ENCODE data around the gene LSP1. TPM values are rescaled to one million over a fixed set of nuclear protein-coding genes. Genes with fewer than 3 reads are reported as not detected.

Gene LSP1
- total and polyA plus RNA-seq, 2 of the 13 experiments (the other 11 are each of a cell fraction or from before 2014, with no cell fraction given), result 0.59 to 1.00 TPM

DNA sequence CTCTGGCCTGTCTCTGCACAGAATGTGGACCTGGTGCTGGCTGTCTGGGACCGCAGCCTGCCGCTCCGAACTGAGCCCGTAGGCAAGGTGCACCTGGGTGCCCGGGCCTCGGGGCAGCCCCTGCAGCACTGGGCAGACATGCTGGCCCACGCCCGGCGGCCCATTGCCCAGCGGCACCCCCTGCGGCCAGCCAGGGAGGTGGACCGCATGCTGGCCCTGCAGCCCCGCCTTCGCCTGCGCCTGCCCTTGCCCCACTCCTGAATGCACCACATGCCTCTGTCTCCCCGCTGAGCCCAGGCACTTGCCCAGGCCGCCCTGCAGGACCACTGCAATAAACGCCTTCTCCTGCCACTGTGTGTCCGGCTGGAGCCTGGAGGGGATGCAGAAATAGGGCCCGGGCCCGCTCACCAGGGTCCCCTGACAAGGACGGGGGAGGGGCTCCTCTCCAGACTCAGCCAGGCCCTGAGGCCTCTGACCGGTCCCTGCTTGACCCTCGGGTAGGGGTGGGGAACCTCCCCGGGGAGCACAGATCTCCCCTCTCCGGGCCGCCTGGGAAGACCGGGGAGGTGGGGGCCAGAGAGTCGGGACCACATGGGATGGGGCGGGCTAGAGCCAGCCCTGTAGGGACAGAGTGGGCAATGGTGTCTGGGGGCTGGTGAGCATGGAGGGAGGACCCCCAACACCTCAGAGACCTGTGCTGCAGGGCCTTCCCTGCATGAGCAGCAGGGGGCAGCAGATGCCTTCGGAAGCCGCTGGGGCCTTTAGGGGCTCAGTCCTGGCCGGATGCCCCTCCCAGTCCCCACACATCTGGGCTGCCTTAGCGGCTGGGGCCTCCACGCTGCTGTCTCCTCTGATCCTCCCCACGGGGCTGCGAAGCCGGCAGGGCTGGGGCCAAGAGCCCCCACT, 15.5 kb upstream of the LSP1 start (continued):
- TF ChIP-seq ZNF782 (CRISPR knock-in tag; IDR thresholded peaks at IDR 0.05; ENCODE audit: borderline replicate concordance), result 0 out of 2 replicates have a peak, but pooled peaks have one; percentile 47
- TF ChIP-seq ZNF382 (CRISPR knock-in tag; IDR thresholded peaks at IDR 0.05; ENCODE audit: borderline replicate concordance), result no peak
- TF ChIP-seq MED1 (CRISPR knock-in tag; IDR thresholded peaks at IDR 0.05), result peak; percentile 58
- TF ChIP-seq HNF4A (CRISPR knock-in tag; IDR thresholded peaks at IDR 0.05), result no peak
- no peak for TF ChIP-seq ARID2 (CRISPR knock-in tag; IDR thresholded peaks at IDR 0.05; ENCODE audit: borderline replicate concordance)
- no peak for TF ChIP-seq RBAK (CRISPR knock-in tag; IDR thresholded peaks at IDR 0.05)
- no peak for TF ChIP-seq ZSCAN22 (CRISPR knock-in tag; IDR thresholded peaks at IDR 0.05)
- peak; percentile 92 for TF ChIP-seq RAD21 (CRISPR knock-in tag; IDR thresholded peaks at IDR 0.05)
- TF ChIP-seq, protein P1, sequence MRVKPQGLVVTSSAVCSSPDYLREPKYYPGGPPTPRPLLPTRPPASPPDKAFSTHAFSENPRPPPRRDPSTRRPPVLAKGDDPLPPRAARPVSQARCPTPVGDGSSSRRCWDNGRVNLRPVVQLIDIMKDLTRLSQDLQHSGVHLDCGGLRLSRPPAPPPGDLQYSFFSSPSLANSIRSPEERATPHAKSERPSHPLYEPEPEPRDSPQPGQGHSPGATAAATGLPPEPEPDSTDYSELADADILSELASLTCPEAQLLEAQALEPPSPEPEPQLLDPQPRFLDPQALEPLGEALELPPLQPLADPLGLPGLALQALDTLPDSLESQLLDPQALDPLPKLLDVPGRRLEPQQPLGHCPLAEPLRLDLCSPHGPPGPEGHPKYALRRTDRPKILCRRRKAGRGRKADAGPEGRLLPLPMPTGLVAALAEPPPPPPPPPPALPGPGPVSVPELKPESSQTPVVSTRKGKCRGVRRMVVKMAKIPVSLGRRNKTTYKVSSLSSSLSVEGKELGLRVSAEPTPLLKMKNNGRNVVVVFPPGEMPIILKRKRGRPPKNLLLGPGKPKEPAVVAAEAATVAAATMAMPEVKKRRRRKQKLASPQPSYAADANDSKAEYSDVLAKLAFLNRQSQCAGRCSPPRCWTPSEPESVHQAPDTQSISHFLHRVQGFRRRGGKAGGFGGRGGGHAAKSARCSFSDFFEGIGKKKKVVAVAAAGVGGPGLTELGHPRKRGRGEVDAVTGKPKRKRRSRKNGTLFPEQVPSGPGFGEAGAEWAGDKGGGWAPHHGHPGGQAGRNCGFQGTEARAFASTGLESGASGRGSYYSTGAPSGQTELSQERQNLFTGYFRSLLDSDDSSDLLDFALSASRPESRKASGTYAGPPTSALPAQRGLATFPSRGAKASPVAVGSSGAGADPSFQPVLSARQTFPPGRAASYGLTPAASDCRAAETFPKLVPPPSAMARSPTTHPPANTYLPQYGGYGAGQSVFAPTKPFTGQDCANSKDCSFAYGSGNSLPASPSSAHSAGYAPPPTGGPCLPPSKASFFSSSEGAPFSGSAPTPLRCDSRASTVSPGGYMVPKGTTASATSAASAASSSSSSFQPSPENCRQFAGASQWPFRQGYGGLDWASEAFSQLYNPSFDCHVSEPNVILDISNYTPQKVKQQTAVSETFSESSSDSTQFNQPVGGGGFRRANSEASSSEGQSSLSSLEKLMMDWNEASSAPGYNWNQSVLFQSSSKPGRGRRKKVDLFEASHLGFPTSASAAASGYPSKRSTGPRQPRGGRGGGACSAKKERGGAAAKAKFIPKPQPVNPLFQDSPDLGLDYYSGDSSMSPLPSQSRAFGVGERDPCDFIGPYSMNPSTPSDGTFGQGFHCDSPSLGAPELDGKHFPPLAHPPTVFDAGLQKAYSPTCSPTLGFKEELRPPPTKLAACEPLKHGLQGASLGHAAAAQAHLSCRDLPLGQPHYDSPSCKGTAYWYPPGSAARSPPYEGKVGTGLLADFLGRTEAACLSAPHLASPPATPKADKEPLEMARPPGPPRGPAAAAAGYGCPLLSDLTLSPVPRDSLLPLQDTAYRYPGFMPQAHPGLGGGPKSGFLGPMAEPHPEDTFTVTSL (CRISPR knock-in tag; IDR thresholded peaks at IDR 0.05; ENCODE audit: borderline replicate concordance), result peak; percentile 21; the same call in 1 of the 2 replicates
- peak; percentile 95; the same call in 1 of the 2 replicates for TF ChIP-seq ZBTB42 (CRISPR knock-in tag; IDR thresholded peaks at IDR 0.05)
- TF ChIP-seq NFKBIZ (CRISPR knock-in tag; IDR thresholded peaks at IDR 0.05), result no peak
- TF ChIP-seq, protein P2, sequence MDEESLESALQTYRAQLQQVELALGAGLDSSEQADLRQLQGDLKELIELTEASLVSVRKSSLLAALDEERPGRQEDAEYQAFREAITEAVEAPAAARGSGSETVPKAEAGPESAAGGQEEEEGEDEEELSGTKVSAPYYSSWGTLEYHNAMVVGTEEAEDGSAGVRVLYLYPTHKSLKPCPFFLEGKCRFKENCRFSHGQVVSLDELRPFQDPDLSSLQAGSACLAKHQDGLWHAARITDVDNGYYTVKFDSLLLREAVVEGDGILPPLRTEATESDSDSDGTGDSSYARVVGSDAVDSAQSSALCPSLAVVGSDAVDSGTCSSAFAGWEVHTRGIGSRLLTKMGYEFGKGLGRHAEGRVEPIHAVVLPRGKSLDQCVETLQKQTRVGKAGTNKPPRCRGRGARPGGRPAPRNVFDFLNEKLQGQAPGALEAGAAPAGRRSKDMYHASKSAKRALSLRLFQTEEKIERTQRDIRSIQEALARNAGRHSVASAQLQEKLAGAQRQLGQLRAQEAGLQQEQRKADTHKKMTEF (CRISPR knock-in tag; IDR thresholded peaks at IDR 0.05), result 0 out of 2 replicates have a peak, but pooled peaks have one; percentile 21
- TF ChIP-seq, protein P3, sequence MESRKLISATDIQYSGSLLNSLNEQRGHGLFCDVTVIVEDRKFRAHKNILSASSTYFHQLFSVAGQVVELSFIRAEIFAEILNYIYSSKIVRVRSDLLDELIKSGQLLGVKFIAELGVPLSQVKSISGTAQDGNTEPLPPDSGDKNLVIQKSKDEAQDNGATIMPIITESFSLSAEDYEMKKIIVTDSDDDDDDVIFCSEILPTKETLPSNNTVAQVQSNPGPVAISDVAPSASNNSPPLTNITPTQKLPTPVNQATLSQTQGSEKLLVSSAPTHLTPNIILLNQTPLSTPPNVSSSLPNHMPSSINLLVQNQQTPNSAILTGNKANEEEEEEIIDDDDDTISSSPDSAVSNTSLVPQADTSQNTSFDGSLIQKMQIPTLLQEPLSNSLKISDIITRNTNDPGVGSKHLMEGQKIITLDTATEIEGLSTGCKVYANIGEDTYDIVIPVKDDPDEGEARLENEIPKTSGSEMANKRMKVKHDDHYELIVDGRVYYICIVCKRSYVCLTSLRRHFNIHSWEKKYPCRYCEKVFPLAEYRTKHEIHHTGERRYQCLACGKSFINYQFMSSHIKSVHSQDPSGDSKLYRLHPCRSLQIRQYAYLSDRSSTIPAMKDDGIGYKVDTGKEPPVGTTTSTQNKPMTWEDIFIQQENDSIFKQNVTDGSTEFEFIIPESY (CRISPR knock-in tag; IDR thresholded peaks at IDR 0.05), result peak; percentile 53; the same call in 1 of the 2 replicates
- TF ChIP-seq, protein P4, sequence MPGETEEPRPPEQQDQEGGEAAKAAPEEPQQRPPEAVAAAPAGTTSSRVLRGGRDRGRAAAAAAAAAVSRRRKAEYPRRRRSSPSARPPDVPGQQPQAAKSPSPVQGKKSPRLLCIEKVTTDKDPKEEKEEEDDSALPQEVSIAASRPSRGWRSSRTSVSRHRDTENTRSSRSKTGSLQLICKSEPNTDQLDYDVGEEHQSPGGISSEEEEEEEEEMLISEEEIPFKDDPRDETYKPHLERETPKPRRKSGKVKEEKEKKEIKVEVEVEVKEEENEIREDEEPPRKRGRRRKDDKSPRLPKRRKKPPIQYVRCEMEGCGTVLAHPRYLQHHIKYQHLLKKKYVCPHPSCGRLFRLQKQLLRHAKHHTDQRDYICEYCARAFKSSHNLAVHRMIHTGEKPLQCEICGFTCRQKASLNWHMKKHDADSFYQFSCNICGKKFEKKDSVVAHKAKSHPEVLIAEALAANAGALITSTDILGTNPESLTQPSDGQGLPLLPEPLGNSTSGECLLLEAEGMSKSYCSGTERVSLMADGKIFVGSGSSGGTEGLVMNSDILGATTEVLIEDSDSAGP (CRISPR knock-in tag; IDR thresholded peaks at IDR 0.05; ENCODE audit: borderline replicate concordance), result no peak; the same call in 1 of the 2 replicates
- TF ChIP-seq ZNF546 (CRISPR knock-in tag; conservative IDR thresholded peaks at IDR 0.05), result no peak
- TF ChIP-seq, protein P5, sequence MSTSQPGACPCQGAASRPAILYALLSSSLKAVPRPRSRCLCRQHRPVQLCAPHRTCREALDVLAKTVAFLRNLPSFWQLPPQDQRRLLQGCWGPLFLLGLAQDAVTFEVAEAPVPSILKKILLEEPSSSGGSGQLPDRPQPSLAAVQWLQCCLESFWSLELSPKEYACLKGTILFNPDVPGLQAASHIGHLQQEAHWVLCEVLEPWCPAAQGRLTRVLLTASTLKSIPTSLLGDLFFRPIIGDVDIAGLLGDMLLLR (CRISPR knock-in tag; IDR thresholded peaks at IDR 0.05), result no peak
- 0 out of 2 replicates have a peak, but pooled peaks have one; percentile 24 for TF ChIP-seq SP5 (CRISPR knock-in tag; IDR thresholded peaks at IDR 0.05; ENCODE audit: borderline replicate concordance, low read depth)

Measured in HepG2 (cell line).